Hepatocyte (in vitro differentiated cells): Measurements from ENCODE around the gene KIAA1671.

Experiments
- EZH2 ChIP-seq: fragments of 200-600 bp; sonication (generic); IDR thresholded peaks from 2 replicates; pipeline ENCODE4 v1.6.1; 2016; ENCODE audit warnings: antibody characterized with exemption, mild to moderate bottlenecking, borderline replicate concordance
- TF ChIP-seq, protein P1 (sequence below): fragments of 200-600 bp; sonication (generic); IDR thresholded peaks from 2 replicates; pipeline ENCODE4 v1.5.1; 2016; ENCODE audit warnings: antibody characterized with exemption, mild to moderate bottlenecking; ENCODE audit not compliant: poor library complexity

DNA sequence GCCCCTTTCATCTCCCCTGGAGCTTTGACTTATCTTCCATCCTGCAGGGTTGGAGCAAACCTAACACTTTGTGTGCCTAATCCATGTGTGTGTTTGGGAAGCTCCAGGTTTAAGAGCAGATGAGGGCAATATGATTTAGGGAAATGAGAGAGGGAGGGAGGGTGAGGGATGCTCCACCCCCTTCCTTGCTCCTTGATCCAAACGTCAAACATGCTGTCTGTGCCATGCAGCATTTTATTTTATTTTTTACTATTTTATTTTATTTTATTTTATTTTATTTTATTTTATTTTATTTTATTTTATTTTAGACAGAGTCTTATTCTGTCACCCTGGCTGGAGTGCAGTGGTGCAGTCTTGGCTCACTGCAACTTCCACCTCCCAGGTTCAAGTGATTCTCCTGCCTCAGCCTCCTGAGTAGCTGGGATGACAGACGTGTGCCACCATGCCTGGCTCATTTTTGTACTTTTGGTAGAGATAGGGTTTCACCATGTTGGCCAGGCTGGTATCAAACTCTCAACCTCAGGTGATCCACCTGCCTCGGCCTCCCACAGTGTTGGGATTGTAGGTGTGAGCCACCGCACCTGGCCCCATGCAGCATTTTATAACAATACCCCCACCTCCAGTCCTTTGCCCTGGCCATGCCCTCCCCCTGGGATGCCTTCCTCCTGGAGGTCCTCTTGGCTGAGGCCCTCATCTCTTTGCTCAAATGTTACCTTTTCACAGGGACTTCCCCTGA lies 194.6 kb downstream of the KIAA1671 start:
- TF ChIP-seq, protein P1, sequence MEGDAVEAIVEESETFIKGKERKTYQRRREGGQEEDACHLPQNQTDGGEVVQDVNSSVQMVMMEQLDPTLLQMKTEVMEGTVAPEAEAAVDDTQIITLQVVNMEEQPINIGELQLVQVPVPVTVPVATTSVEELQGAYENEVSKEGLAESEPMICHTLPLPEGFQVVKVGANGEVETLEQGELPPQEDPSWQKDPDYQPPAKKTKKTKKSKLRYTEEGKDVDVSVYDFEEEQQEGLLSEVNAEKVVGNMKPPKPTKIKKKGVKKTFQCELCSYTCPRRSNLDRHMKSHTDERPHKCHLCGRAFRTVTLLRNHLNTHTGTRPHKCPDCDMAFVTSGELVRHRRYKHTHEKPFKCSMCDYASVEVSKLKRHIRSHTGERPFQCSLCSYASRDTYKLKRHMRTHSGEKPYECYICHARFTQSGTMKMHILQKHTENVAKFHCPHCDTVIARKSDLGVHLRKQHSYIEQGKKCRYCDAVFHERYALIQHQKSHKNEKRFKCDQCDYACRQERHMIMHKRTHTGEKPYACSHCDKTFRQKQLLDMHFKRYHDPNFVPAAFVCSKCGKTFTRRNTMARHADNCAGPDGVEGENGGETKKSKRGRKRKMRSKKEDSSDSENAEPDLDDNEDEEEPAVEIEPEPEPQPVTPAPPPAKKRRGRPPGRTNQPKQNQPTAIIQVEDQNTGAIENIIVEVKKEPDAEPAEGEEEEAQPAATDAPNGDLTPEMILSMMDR: no peak
- TF ChIP-seq EZH2: no peak
